Ureter (tissue), 1 donor: Measurements from ENCODE around the gene SEC23A. TPM values are rescaled to one million over a fixed set of nuclear protein-coding genes. Genes with fewer than 3 reads are reported as not detected.
"Not testable (repeated sequence)": the region's sequence is repeated elsewhere in the genome, so short reads cannot be mapped to it uniquely, and the experiment has no call there.

Experiments
- DNase-seq: peaks from one replicate; pipeline ENCODE4 v3.0.0-alpha.2; 2020; ENCODE audit warnings: low spot score
- total RNA-seq: library from RNA; stranded (reverse); gene quantifications from one replicate; pipeline ENCODE4 v1.2.4, GENCODE V29; 2023
- donor health status: DM: yes; HTN: yes; CAD: no.

SEC23A gene
- total RNA-seq, 1 donor from 2014 or later, result 70.8 TPM

GRCh38 chr14:39091716-39092115 is 11.3 kb downstream of the SEC23A start:
- DNase-seq, result no peak

GRCh38 chr14:39090548-39091111 is 12.4 kb downstream of the SEC23A start:
- no peak for DNase-seq

GRCh38 chr14:39087493-39087892 is 15.5 kb downstream of the SEC23A start:
- DNase-seq, result no peak

GRCh38 chr14:39085933-39086332 is 17.1 kb downstream of the SEC23A start:
- no peak for DNase-seq

- no peak for DNase-seq
These were observed 19.9 kb downstream of the SEC23A start for GRCh38 chr14:39083127-39083526.

GRCh38 chr14:39080886-39081285 is 22.1 kb downstream of the SEC23A start:
- no peak for DNase-seq

- DNase-seq, result no peak
These were observed 31.9 kb downstream of the SEC23A start for GRCh38 chr14:39071096-39071495.

- DNase-seq, result no peak
These were observed 33.1 kb downstream of the SEC23A start for GRCh38 chr14:39069923-39070322.

- DNase-seq, result not testable (repeated sequence)
These were observed 33.7 kb downstream of the SEC23A start for GRCh38 chr14:39069169-39069805.

- DNase-seq, result no peak
These were observed 42.1 kb downstream of the SEC23A start for GRCh38 chr14:39060818-39061437.

- no peak for DNase-seq
These were observed 47.1 kb downstream of the SEC23A start for GRCh38 chr14:39055786-39056474.

GRCh38 chr14:39052869-39053454 is 50.1 kb downstream of the SEC23A start:
- not testable (repeated sequence) for DNase-seq

- no peak for DNase-seq
These were observed 52.6 kb downstream of the SEC23A start for GRCh38 chr14:39050389-39050788.

- not testable (repeated sequence) for DNase-seq
These were observed 57.1 kb downstream of the SEC23A start for GRCh38 chr14:39045889-39046288.

- no peak for DNase-seq
These were observed 59.6 kb downstream of the SEC23A start for GRCh38 chr14:39043352-39043943.

- DNase-seq, result no peak
These were observed 62.5 kb downstream of the SEC23A start for GRCh38 chr14:39040529-39040928.

GRCh38 chr14:39038542-39038941 is 64.5 kb downstream of the SEC23A start:
- DNase-seq, result no peak

GRCh38 chr14:39036760-39037159 is 66.3 kb downstream of the SEC23A start:
- DNase-seq, result no peak

GRCh38 chr14:39035336-39035735 is 67.7 kb downstream of the SEC23A start:
- DNase-seq, result no peak

GRCh38 chr14:39034481-39035296 is 68.3 kb downstream of the SEC23A start:
- no peak for DNase-seq

GRCh38 chr14:39033371-39033770 is 69.7 kb downstream of the SEC23A start:
- no peak for DNase-seq
